ENCODE data around the gene MRPS35.
A peak's percentile ranks its signal among the peaks of the same experiment; 100 is the strongest.

The MRPS35 gene

GRCh38 chr12:27771481-27772327 is 61.1 kb downstream of the MRPS35 start:
- H3K9me3 Mint-ChIP-seq: no peaks in the 10 kb centered on the region
- DNase-seq (ENCODE audit: low spot score in 2 of 2) (no peak), ATAC-seq (ENCODE audit: low read depth) (no peak)
- H3K27ac Mint-ChIP-seq: no peak overlapping the region
- no peak overlapping the region for H3K4me3 Mint-ChIP-seq
- H3K27me3 Mint-ChIP-seq: no peaks in the 10 kb centered on the region
- no peaks in the 10 kb centered on the region for H3K36me3 Mint-ChIP-seq
- no peaks in the 10 kb centered on the region for H3K4me1 Mint-ChIP-seq

GRCh38 chr12:27772328-27773049 is 61.9 kb downstream of the MRPS35 start:
- Mint-ChIP-seq H3K27ac (no peak overlapping the region), H3K4me3 (no peak overlapping the region), H3K4me1 (no peaks in the 10 kb centered on the region), H3K9me3 (no peaks in the 10 kb centered on the region), H3K36me3 (no peaks in the 10 kb centered on the region), H3K27me3 (no peaks in the 10 kb centered on the region)
- no peak for ATAC-seq (ENCODE audit: low read depth)
- no peak for DNase-seq (ENCODE audit: low spot score in 2 of 2)

GRCh38 chr12:27777141-27777540 is 66.5 kb downstream of the MRPS35 start:
- Mint-ChIP-seq H3K36me3 (peaks cover 2% of the 10 kb centered on the region), H3K4me3 (no peak overlapping the region), H3K9me3 (no peaks in the 10 kb centered on the region), H3K4me1 (peaks cover 11% of the 10 kb centered on the region), H3K27ac (no peak overlapping the region), H3K27me3 (no peaks in the 10 kb centered on the region)
- no peak for DNase-seq (ENCODE audit: low spot score in 2 of 2)
- ATAC-seq (ENCODE audit: low read depth): no peak

GRCh38 chr12:27778206-27778605 is 67.6 kb downstream of the MRPS35 start:
- ATAC-seq (ENCODE audit: low read depth) (no peak), DNase-seq (ENCODE audit: low spot score in 2 of 2) (no peak)
- Mint-ChIP-seq H3K27me3 (no peaks in the 10 kb centered on the region), H3K27ac (no peak overlapping the region), H3K4me1 (peaks cover 15% of the 10 kb centered on the region), H3K4me3 (peak overlapping the region; percentile 39), H3K36me3 (peaks cover 4% of the 10 kb centered on the region), H3K9me3 (no peaks in the 10 kb centered on the region)

GRCh38 chr12:27779416-27779919 is 68.8 kb downstream of the MRPS35 start:
- H3K4me3 Mint-ChIP-seq: peak overlapping the region; percentile 80

GRCh38 chr12:27779920-27780611 is 69.4 kb downstream of the MRPS35 start, which contains the start of the genes KLHL42 and MANSC4:
KLHL42 (plus strand) TSS chr12:27780233; CDS start chr12:27780331, 98 bp downstream.
MANSC4 (minus strand) TSS chr12:27780236; CDS start chr12:27771276, 8,960 bp downstream.
- H3K27ac Mint-ChIP-seq: peak within 1 kb of the TSS; percentile 12
- H3K4me3 Mint-ChIP-seq: peak within 1 kb of the TSS; percentile 87
- peaks cover 6% of the 10 kb centered on the region for H3K36me3 Mint-ChIP-seq
- ATAC-seq (ENCODE audit: low read depth) (peak; percentile 86), DNase-seq (ENCODE audit: low spot score in 2 of 2) (peak; percentile 58 to 70)
- H3K27me3 Mint-ChIP-seq: no peaks in the 10 kb centered on the region
- H3K4me1 Mint-ChIP-seq: peaks cover 16% of the 10 kb centered on the region
- no peaks in the 10 kb centered on the region for H3K9me3 Mint-ChIP-seq

More at GRCh38 chr12:27779416-27779919, 68.8 kb downstream of the MRPS35 start:
- Mint-ChIP-seq H3K27ac (peak overlapping the region; percentile 12), H3K4me1 (peaks cover 16% of the 10 kb centered on the region), H3K27me3 (no peaks in the 10 kb centered on the region), H3K36me3 (peaks cover 6% of the 10 kb centered on the region), H3K9me3 (no peaks in the 10 kb centered on the region)
- DNase-seq (ENCODE audit: low spot score in 2 of 2) (peak; percentile 4 to 10), ATAC-seq (ENCODE audit: low read depth) (peak; percentile 45)

- no peaks in the 10 kb centered on the region for H3K27me3 Mint-ChIP-seq
- DNase-seq (ENCODE audit: low spot score in 2 of 2) (no peak), ATAC-seq (ENCODE audit: low read depth) (peak; percentile 17)
- peak overlapping the region; percentile 87 for H3K4me3 Mint-ChIP-seq
- H3K36me3 Mint-ChIP-seq: peaks cover 6% of the 10 kb centered on the region
- H3K27ac Mint-ChIP-seq: no peak overlapping the region
- H3K4me1 Mint-ChIP-seq: peaks cover 19% of the 10 kb centered on the region
- no peaks in the 10 kb centered on the region for H3K9me3 Mint-ChIP-seq
Measured at GRCh38 chr12:27780612-27781408, 70.2 kb downstream of the MRPS35 start.

GRCh38 chr12:27781680-27782079 is 71.0 kb downstream of the MRPS35 start:
- no peak for DNase-seq (ENCODE audit: low spot score in 2 of 2)
- Mint-ChIP-seq H3K27ac (no peak overlapping the region), H3K9me3 (no peaks in the 10 kb centered on the region), H3K27me3 (no peaks in the 10 kb centered on the region), H3K36me3 (peaks cover 6% of the 10 kb centered on the region), H3K4me1 (peaks cover 19% of the 10 kb centered on the region), H3K4me3 (no peak overlapping the region)
- ATAC-seq (ENCODE audit: low read depth): no peak

- no peak overlapping the region for H3K27ac Mint-ChIP-seq
- peak overlapping the region; percentile 2 for H3K4me3 Mint-ChIP-seq
- peaks cover 20% of the 10 kb centered on the region for H3K4me1 Mint-ChIP-seq
Measured at GRCh38 chr12:27782481-27782880, 71.8 kb downstream of the MRPS35 start.

GRCh38 chr12:27785882-27786570 is 75.4 kb downstream of the MRPS35 start:
- H3K4me3 Mint-ChIP-seq: no peak overlapping the region
- DNase-seq (ENCODE audit: low spot score in 2 of 2) (no peak), ATAC-seq (ENCODE audit: low read depth) (no peak)
- peaks cover 21% of the 10 kb centered on the region for H3K4me1 Mint-ChIP-seq
- no peaks in the 10 kb centered on the region for H3K9me3 Mint-ChIP-seq
- peaks cover 11% of the 10 kb centered on the region for H3K36me3 Mint-ChIP-seq
- no peak overlapping the region for H3K27ac Mint-ChIP-seq
- no peaks in the 10 kb centered on the region for H3K27me3 Mint-ChIP-seq

More at GRCh38 chr12:27782481-27782880, 71.8 kb downstream of the MRPS35 start:
- DNase-seq (ENCODE audit: low spot score in 2 of 2) (no peak), ATAC-seq (ENCODE audit: low read depth) (no peak)
- Mint-ChIP-seq H3K36me3 (peaks cover 7% of the 10 kb centered on the region), H3K9me3 (no peaks in the 10 kb centered on the region), H3K27me3 (no peaks in the 10 kb centered on the region)

- Mint-ChIP-seq H3K4me3 (no peak overlapping the region), H3K36me3 (peaks cover 21% of the 10 kb centered on the region), H3K4me1 (peaks cover 12% of the 10 kb centered on the region), H3K9me3 (no peaks in the 10 kb centered on the region), H3K27ac (no peak overlapping the region), H3K27me3 (no peaks in the 10 kb centered on the region)
- DNase-seq (ENCODE audit: low spot score in 2 of 2) (no peak), ATAC-seq (ENCODE audit: low read depth) (no peak)
Measured at GRCh38 chr12:27787559-27787958, 76.9 kb downstream of the MRPS35 start.

- ATAC-seq (ENCODE audit: low read depth): no peak
- Mint-ChIP-seq H3K27ac (no peak overlapping the region), H3K27me3 (no peaks in the 10 kb centered on the region), H3K9me3 (no peaks in the 10 kb centered on the region), H3K36me3 (peaks cover 23% of the 10 kb centered on the region), H3K4me3 (no peak overlapping the region), H3K4me1 (peaks cover 10% of the 10 kb centered on the region)
- DNase-seq (ENCODE audit: low spot score in 2 of 2): no peak
Measured at GRCh38 chr12:27790179-27790578, 79.5 kb downstream of the MRPS35 start.
